Tibial nerve (tissue), 4 donors: ENCODE data around the gene ANO1. TPM values are rescaled to one million over a fixed set of nuclear protein-coding genes. Genes with fewer than 3 reads are reported as not detected.

Experiments
- DNase-seq, 2 donors: peaks; one replicate each; pipeline ENCODE4 v3.0.0-alpha.2; 2019; ENCODE audit warnings: low spot score in 2 of 2
- H3K27ac ChIP-seq, 4 donors: fragments of 200-600 bp; sonication (generic) in 3 of 4; one replicate each; pipeline ENCODE4 v1.5.1; 2017 to 2019; ENCODE audit warnings: mild to moderate bottlenecking in 1 of 4
- H3K27me3 ChIP-seq, 2 donors: fragments of 200-600 bp; sonication (generic) in 1 of 2; one replicate each; pipeline versions ENCODE4 v1.5.1 to v1.6.0; 2017 to 2019
- H3K36me3 ChIP-seq, 3 donors: fragments of 200-600 bp; sonication (generic); one replicate each; pipeline ENCODE4 v1.5.1; 2018 to 2019
- H3K4me1 ChIP-seq, 4 donors: fragments of 200-600 bp; sonication (generic) in 3 of 4; one replicate each; pipeline ENCODE4 v1.5.1; 2017 to 2019
- H3K4me3 ChIP-seq, 4 donors: fragments of 200-600 bp; sonication (generic) in 3 of 4; one replicate each; pipeline ENCODE4 v1.5.1; 2017 to 2019; ENCODE audit warnings: mild to moderate bottlenecking in 1 of 4, moderate library complexity in 1 of 4
- H3K9me3 ChIP-seq, 4 donors: fragments of 200-600 bp; sonication (generic) in 3 of 4; one replicate each; pipeline ENCODE4 v1.5.1; 2017 to 2019
- EP300 ChIP-seq, 2 donors: sonication (generic); formaldehyde crosslinking; IDR thresholded peaks; one replicate each; pipeline ENCODE4 v1.6.1; 2017; ENCODE audit warnings: antibody characterized with exemption in 2 of 2, mild to moderate bottlenecking in 1 of 2
- POLR2A ChIP-seq, 2 donors: fragments of 450-650 bp; IDR thresholded peaks; one replicate each; pipeline ENCODE4 v1.6.1; 2017; ENCODE audit warnings: antibody characterized with exemption in 2 of 2, mild to moderate bottlenecking in 2 of 2, moderate library complexity in 2 of 2
- WGBS, 2 donors: methylation state at CpG; one replicate each; pipeline ENCODE4 v1.1.5; 2018; 5-methylcytosine and 5-hydroxymethylcytosine counted together
- total RNA-seq, 4 donors: library from RNA; depleted of rRNA; stranded (reverse); fragments of >200 nt; gene quantifications; one replicate each; pipeline ENCODE4 v1.1.0, GENCODE V29; 2016
- TF ChIP-seq, protein P1 (sequence below), 5 experiments: fragments of 200-600 bp in 3 of 5; fragments of 450-650 bp in 2 of 5; sonication (generic) in 3 of 5; IDR thresholded peaks; one replicate each; pipeline ENCODE4 v1.5.1; 2016 to 2019; ENCODE audit warnings: antibody characterized with exemption in 5 of 5, mild to moderate bottlenecking in 3 of 5, moderate library complexity in 2 of 5

The ANO1 gene
- total RNA-seq, 4 donors from 2014 or later = 1.7 to 6.3 (median 4.1) TPM

DNA sequence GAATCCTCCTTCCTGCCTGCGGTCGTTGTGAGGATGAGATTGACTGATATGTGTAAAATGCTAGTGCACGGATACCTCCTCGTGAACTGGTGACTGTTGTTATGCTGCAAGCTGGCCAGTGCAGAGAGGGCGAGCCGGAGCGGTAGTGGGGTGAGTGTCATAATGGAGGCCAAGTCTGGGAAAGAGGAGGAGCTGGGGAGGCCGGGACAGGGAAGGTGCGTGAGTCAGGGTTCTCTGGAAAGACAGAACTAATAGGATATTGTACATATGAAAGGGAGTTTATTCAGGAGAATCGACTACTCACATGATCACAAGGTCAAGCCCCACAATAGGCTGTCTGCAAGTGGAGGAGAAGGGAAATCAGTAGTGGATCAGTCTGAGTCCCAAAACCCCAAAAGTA lies 68.2 kb downstream of the ANO1 start:
- peaks cover 0 to 9% (median 4%) of the 10 kb centered on the region in 4 donors for H3K4me1 ChIP-seq
- TF ChIP-seq EP300 (IDR thresholded peaks at IDR 0.05) = no peak
- TF ChIP-seq POLR2A (IDR thresholded peaks at IDR 0.05) = no peak
- TF ChIP-seq, protein P1, sequence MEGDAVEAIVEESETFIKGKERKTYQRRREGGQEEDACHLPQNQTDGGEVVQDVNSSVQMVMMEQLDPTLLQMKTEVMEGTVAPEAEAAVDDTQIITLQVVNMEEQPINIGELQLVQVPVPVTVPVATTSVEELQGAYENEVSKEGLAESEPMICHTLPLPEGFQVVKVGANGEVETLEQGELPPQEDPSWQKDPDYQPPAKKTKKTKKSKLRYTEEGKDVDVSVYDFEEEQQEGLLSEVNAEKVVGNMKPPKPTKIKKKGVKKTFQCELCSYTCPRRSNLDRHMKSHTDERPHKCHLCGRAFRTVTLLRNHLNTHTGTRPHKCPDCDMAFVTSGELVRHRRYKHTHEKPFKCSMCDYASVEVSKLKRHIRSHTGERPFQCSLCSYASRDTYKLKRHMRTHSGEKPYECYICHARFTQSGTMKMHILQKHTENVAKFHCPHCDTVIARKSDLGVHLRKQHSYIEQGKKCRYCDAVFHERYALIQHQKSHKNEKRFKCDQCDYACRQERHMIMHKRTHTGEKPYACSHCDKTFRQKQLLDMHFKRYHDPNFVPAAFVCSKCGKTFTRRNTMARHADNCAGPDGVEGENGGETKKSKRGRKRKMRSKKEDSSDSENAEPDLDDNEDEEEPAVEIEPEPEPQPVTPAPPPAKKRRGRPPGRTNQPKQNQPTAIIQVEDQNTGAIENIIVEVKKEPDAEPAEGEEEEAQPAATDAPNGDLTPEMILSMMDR (IDR thresholded peaks at IDR 0.05) = no peak
- H3K4me3 ChIP-seq = no peak overlapping the region
- no peaks in the 10 kb centered on the region for H3K36me3 ChIP-seq
- 35 to 49% methylated on average over 10 of the region's 10 CpGs for WGBS, 2 donors
- no peak for DNase-seq
- H3K27ac ChIP-seq = no peak overlapping the region
- H3K27me3 ChIP-seq = peaks cover 0 to 41% of the 10 kb centered on the region in 2 donors
- H3K9me3 ChIP-seq = no peaks in the 10 kb centered on the region

DNA sequence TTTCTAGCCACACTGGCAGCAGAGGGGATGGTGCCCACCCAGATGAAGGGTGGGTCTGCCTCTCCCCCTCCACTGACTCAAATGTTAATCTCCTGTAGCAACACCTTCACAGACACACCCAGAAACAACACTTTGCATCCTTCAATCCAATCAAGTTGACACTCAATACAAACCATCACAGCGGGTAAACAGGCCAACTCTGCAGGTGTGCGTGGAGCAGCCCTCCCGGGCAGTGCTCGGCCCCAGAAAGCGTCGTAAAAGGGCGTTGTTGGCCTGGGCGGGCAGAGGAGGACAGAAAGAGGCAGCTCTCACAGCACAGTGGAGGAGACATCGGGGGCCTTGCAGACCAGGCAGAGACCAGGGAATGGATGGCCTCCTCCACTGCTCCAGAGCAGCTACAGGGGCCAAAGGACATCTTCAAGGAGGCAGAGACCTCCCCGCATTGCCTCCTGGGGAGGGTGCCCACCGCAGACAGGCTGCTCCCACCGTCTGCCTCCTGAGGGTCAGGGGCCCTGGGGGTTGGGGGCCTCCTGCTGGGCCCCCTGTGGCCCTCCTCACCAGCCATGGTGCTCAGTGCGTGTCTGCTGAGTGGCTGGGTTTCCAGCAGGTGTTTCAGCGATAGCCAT lies 68.9 kb downstream of the ANO1 start:
- TF ChIP-seq EP300 (IDR thresholded peaks at IDR 0.05) (no peak), POLR2A (IDR thresholded peaks at IDR 0.05) (no peak)
- TF ChIP-seq, protein P1 (IDR thresholded peaks at IDR 0.05) = no peak
- no peak for DNase-seq
- Histone ChIP-seq H3K4me1 (peaks cover 0 to 4% (median under 1%) of the 10 kb centered on the region in 4 donors), H3K36me3 (no peaks in the 10 kb centered on the region), H3K4me3 (no peak overlapping the region), H3K9me3 (no peaks in the 10 kb centered on the region), H3K27me3 (peaks cover 0 to 34% of the 10 kb centered on the region in 2 donors), H3K27ac (no peak overlapping the region)
- WGBS, 2 donors = 49 to 71% methylated on average over 12 to 13 of the region's 14 CpGs

DNA sequence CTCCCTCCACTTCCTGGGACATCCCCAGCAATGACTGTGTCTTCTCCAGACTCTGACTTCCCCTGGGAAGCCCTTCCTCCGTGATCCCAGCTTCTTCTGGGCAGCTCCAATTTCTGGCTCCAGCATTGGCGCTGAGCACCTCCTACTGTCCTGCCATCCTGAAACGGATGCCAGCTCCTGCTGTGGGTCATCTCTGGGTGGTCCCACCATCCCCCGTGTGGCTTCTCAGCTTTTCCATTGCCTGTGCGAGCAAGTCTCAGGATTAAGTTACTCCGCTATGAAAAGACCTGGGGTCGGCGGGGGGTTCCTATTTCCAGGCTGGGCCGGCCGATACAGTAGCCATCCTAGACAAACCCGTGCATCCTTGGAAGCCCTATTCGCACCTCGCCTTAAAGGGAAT lies 69.6 kb downstream of the ANO1 start:
- 75% methylated on average over 13 of the region's 13 CpGs for WGBS, 2 donors
- H3K36me3 ChIP-seq = no peaks in the 10 kb centered on the region

DNA sequence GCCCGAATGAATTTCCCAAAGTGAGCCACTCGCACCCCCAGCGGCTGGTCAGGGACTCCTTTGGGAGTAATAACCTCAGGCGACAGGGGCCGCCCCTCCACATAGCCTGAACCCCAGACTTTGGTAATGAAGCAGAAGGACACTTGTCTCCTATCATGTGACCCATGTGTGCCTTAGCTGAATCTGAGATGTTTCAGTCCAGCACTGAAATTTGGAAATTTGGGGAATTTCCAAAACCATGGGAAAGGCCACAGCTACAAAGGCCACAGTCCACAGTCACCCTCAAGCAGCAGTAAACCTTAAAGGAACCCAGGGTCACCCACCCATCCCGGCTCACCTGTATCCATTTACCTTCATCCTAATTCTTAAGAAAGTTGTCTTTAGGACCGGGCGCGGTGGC lies 73.6 kb downstream of the ANO1 start:
- Histone ChIP-seq H3K9me3 (peaks cover 0 to 5% (median 0%) of the 10 kb centered on the region in 4 donors), H3K27me3 (no peaks in the 10 kb centered on the region), H3K27ac (no peak overlapping the region), H3K4me3 (no peak overlapping the region), H3K4me1 (no peaks in the 10 kb centered on the region), H3K36me3 (no peaks in the 10 kb centered on the region)
- WGBS, 2 donors = 90 to 95% methylated on average over 4 to 8 of the region's 9 CpGs
- TF ChIP-seq EP300 (IDR thresholded peaks at IDR 0.05) (no peak), POLR2A (IDR thresholded peaks at IDR 0.05) (no peak)
- TF ChIP-seq, protein P1 (IDR thresholded peaks at IDR 0.05) = no peak
- no peak for DNase-seq

More for the DNA sequence above, 69.6 kb downstream of the ANO1 start:
- peaks cover 0 to 28% of the 10 kb centered on the region in 2 donors for H3K27me3 ChIP-seq
- H3K27ac ChIP-seq = no peak overlapping the region
- H3K4me3 ChIP-seq = no peak overlapping the region
- H3K9me3 ChIP-seq = no peaks in the 10 kb centered on the region
- no peaks in the 10 kb centered on the region for H3K4me1 ChIP-seq
- no peak for TF ChIP-seq POLR2A (IDR thresholded peaks at IDR 0.05)
- TF ChIP-seq EP300 (IDR thresholded peaks at IDR 0.05) = no peak
- TF ChIP-seq, protein P1 (IDR thresholded peaks at IDR 0.05) = no peak
- DNase-seq = no peak

DNA sequence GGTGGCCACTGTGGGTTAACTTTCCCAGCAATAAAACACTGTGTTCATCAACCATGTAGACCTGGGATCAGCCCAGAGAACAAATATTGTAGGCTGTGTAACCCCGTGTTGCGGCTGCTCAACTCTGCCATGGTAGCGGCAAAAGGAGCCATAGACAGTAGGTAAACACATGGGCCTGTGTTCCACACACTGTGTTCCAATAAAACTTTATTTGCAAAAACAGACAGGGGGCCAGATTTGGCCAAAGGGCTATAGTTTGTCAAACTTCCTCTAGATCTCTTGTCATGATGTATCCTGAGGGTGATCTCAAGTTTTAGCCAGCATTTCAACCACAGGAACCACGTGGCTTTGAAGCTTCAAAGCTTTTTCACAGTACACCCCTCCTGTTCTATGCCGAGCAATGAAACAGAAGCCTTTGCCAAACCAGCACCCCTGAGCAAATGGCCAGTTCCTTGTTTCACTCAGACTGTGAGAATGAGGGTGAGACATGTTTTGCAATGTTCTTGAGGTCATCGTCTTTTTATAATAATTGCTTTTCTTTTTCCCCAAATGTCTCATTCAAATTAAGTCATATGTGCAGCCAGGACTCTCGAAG lies 75.1 kb downstream of the ANO1 start:
- H3K9me3 ChIP-seq = peaks cover 0 to 5% (median 0%) of the 10 kb centered on the region in 4 donors
- H3K4me1 ChIP-seq = no peaks in the 10 kb centered on the region
- WGBS, 2 donors = 72 to 87% methylated on average over 7 of the region's 7 CpGs
- no peaks in the 10 kb centered on the region for H3K27me3 ChIP-seq
- TF ChIP-seq, protein P1 (IDR thresholded peaks at IDR 0.05) = no peak
- no peak for TF ChIP-seq EP300 (IDR thresholded peaks at IDR 0.05)
- TF ChIP-seq POLR2A (IDR thresholded peaks at IDR 0.05) = no peak
- no peak overlapping the region for H3K27ac ChIP-seq
- no peaks in the 10 kb centered on the region for H3K36me3 ChIP-seq
- H3K4me3 ChIP-seq = no peak overlapping the region
- DNase-seq = no peak
